ENCODE results near the gene GTF2F1.
"Not testable (repeated sequence)": the region's sequence is repeated elsewhere in the genome, so short reads cannot be mapped to it uniquely, and the experiment has no call there.

GTF2F1 gene

DNA sequence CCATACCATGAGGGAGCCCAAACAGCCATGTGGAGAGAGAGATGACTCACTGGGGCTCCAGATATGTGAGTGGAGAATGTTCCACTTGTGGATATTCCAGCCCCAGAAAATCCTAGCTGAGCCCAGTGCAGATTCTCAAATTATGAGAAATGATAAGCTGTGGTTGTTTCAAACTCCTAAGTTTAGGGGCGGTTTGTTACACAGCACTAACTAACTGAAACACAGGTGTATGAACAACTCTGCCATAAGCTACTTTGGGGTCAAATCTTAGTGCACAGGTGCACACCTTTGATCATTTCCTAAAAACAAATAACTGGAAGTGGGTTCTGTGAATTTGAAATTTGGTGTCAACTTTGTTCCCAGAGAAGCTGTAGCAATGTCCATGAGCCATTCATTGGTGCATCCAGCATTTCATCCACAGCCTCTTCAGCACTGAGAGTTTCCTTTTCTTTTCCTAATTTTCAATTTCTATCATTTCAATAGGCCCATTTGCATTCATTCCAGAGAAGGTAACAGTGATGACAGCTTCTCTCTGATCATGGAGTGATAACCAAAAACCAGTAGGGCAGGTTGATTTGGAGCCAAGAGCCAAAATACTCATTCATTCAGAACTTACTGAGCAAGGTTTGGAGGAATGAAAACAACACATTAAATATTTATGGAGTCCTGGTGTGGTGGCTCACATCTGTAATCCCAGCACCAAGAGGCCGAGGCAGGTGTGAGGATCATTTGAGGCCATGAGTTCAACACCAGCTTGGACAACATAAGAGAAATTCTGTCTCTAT, 40.4 kb downstream of the GTF2F1 start:
- H4K20me1 ChIP-seq (ENCODE audit: insufficient read depth, low read length), result no peaks in the 10 kb centered on the region
- H3F3A ChIP-seq (ENCODE audit: insufficient read depth, low read length), result no peaks in the 10 kb centered on the region
- no peak overlapping the region for H2AFZ ChIP-seq (ENCODE audit: low read length)
- H3K4me3 ChIP-seq (ENCODE audit: low read length), result no peak overlapping the region
- TF ChIP-seq, protein P1, sequence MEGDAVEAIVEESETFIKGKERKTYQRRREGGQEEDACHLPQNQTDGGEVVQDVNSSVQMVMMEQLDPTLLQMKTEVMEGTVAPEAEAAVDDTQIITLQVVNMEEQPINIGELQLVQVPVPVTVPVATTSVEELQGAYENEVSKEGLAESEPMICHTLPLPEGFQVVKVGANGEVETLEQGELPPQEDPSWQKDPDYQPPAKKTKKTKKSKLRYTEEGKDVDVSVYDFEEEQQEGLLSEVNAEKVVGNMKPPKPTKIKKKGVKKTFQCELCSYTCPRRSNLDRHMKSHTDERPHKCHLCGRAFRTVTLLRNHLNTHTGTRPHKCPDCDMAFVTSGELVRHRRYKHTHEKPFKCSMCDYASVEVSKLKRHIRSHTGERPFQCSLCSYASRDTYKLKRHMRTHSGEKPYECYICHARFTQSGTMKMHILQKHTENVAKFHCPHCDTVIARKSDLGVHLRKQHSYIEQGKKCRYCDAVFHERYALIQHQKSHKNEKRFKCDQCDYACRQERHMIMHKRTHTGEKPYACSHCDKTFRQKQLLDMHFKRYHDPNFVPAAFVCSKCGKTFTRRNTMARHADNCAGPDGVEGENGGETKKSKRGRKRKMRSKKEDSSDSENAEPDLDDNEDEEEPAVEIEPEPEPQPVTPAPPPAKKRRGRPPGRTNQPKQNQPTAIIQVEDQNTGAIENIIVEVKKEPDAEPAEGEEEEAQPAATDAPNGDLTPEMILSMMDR (IDR thresholded peaks at IDR 0.05; ENCODE audit: low read length), result no peak
- TF ChIP-seq EZH2phosphoT487 (IDR thresholded peaks at IDR 0.05; ENCODE audit: low read length), result no peak
- TF ChIP-seq EZH2 (optimal IDR thresholded peaks at IDR 0.05; ENCODE audit: low read depth, low read length), result no peak
- H3K4me1 ChIP-seq (ENCODE audit: low read length), result no peaks in the 10 kb centered on the region
- H3K79me2 ChIP-seq (ENCODE audit: low read length), result no peaks in the 10 kb centered on the region
- H3K27me3 ChIP-seq (replicated peaks; ENCODE audit: insufficient read depth, low read length), result peaks cover 53% of the 10 kb centered on the region
- no peak overlapping the region for H3K27ac ChIP-seq (ENCODE audit: low read length)
- H3K9ac ChIP-seq (ENCODE audit: low read length), result no peak overlapping the region
- no peak for DNase-seq
- H3K4me2 ChIP-seq (ENCODE audit: low read depth, low read length), result no peak overlapping the region
- H3K36me3 ChIP-seq (replicated peaks; ENCODE audit: insufficient read depth, low read length), result no peaks in the 10 kb centered on the region
- H3K9me2 ChIP-seq (replicated peaks; ENCODE audit: insufficient read depth, low read length), result no peaks in the 10 kb centered on the region
- H3K9me3 ChIP-seq (replicated peaks; ENCODE audit: insufficient read depth, low read length), result no peaks in the 10 kb centered on the region

DNA sequence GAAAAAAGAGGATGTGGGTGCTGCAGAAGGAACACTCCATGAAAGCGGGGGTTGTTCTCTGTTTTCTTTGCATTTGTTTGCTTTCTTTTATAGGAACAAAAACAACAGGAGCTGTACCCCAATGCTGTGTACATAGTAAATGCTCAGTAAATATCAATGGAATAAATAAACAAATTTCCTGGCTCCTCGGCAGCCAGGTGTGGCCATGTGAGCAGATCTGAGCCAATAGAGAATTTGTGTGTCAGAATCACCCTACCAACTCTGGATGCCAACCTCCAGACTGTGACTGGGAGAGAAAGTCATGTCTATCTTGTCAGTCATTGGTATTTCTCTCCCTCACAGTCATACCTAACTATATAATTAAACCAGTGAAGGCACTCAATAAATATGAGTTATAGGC, 42.3 kb downstream of the GTF2F1 start:
- Histone ChIP-seq H3K4me2 (ENCODE audit: low read depth, low read length) (no peak overlapping the region), H3F3A (ENCODE audit: insufficient read depth, low read length) (no peaks in the 10 kb centered on the region), H3K27me3 (replicated peaks; ENCODE audit: insufficient read depth, low read length) (peaks cover 48% of the 10 kb centered on the region), H3K36me3 (replicated peaks; ENCODE audit: insufficient read depth, low read length) (no peaks in the 10 kb centered on the region), H3K9me2 (replicated peaks; ENCODE audit: insufficient read depth, low read length) (no peaks in the 10 kb centered on the region), H3K4me3 (ENCODE audit: low read length) (no peak overlapping the region), H3K27ac (ENCODE audit: low read length) (no peak overlapping the region), H2AFZ (ENCODE audit: low read length) (no peak overlapping the region), H3K4me1 (ENCODE audit: low read length) (no peaks in the 10 kb centered on the region), H3K79me2 (ENCODE audit: low read length) (no peaks in the 10 kb centered on the region), H3K9me3 (replicated peaks; ENCODE audit: insufficient read depth, low read length) (no peaks in the 10 kb centered on the region), H4K20me1 (ENCODE audit: insufficient read depth, low read length) (no peaks in the 10 kb centered on the region), H3K9ac (ENCODE audit: low read length) (no peak overlapping the region)
- no peak for DNase-seq
- TF ChIP-seq, protein P1 (IDR thresholded peaks at IDR 0.05; ENCODE audit: low read length), result no peak
- TF ChIP-seq EZH2phosphoT487 (IDR thresholded peaks at IDR 0.05; ENCODE audit: low read length), result no peak
- TF ChIP-seq EZH2 (optimal IDR thresholded peaks at IDR 0.05; ENCODE audit: low read depth, low read length), result no peak

DNA sequence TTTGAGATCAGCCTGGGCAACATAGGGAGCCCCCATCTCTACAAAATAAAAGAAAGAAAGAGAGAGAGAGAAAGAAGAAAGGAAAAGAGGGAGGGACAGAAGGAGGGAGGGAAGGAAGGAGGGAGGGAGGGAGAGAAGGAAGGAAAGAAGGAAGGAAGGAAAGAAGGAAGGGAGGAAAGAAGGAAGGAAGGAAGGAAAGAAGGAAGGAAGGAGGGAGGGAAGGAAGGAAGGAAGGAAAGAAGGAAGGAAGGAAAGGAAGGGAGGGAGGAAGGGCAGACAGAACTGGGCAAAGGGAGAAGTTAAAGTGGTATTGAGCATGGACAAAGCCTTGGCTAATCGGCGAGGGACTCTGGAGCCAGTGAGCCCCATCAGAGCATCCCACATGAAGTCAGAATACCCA, 43.7 kb downstream of the GTF2F1 start:
- not testable (repeated sequence) for H3K4me1 ChIP-seq (ENCODE audit: low read length); H3K4me3 ChIP-seq (ENCODE audit: low read length); H3K4me2 ChIP-seq (ENCODE audit: low read depth, low read length); H3F3A ChIP-seq (ENCODE audit: insufficient read depth, low read length); H2AFZ ChIP-seq (ENCODE audit: low read length); H3K9me3 ChIP-seq (replicated peaks; ENCODE audit: insufficient read depth, low read length); DNase-seq; H3K9me2 ChIP-seq (replicated peaks; ENCODE audit: insufficient read depth, low read length); H3K27ac ChIP-seq (ENCODE audit: low read length); H3K79me2 ChIP-seq (ENCODE audit: low read length); H3K36me3 ChIP-seq (replicated peaks; ENCODE audit: insufficient read depth, low read length); H3K9ac ChIP-seq (ENCODE audit: low read length); H4K20me1 ChIP-seq (ENCODE audit: insufficient read depth, low read length)
- H3K27me3 ChIP-seq (replicated peaks; ENCODE audit: insufficient read depth, low read length), result peaks cover 45% of the 10 kb centered on the region

DNA sequence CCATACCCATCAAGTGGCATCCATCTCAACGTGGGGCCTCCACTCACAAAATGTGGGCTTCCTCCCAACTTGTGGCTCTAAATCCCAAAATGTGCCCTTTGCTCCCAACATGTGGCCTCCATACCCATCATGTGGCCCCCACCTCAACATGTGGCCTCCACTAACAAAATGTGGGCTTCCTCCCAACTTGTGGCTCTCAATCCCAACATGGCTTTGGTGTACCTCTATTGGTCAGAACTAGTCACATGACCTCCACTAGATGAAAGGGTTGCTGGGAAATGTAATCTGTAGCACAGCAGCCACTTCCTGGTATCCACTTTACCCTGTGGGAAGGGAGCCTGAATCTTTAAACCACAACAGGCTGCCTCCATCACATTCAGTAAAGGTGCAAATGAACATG, 49.5 kb downstream of the GTF2F1 start:
- H3K79me2 ChIP-seq (ENCODE audit: low read length), result no peaks in the 10 kb centered on the region

More for the DNA sequence above, 49.5 kb downstream of the GTF2F1 start:
- no peaks in the 10 kb centered on the region for H3K36me3 ChIP-seq (replicated peaks; ENCODE audit: insufficient read depth, low read length)
- H3K9ac ChIP-seq (ENCODE audit: low read length), result no peak overlapping the region
- TF ChIP-seq, protein P1 (IDR thresholded peaks at IDR 0.05; ENCODE audit: low read length), result no peak
- TF ChIP-seq EZH2phosphoT487 (IDR thresholded peaks at IDR 0.05; ENCODE audit: low read length), result no peak
- TF ChIP-seq EZH2 (optimal IDR thresholded peaks at IDR 0.05; ENCODE audit: low read depth, low read length), result no peak
- no peak overlapping the region for H3K4me2 ChIP-seq (ENCODE audit: low read depth, low read length)
- H4K20me1 ChIP-seq (ENCODE audit: insufficient read depth, low read length), result no peaks in the 10 kb centered on the region
- no peak overlapping the region for H3K4me3 ChIP-seq (ENCODE audit: low read length)
- H2AFZ ChIP-seq (ENCODE audit: low read length), result no peak overlapping the region
- H3K27me3 ChIP-seq (replicated peaks; ENCODE audit: insufficient read depth, low read length), result peaks cover 31% of the 10 kb centered on the region
- DNase-seq, result no peak
- no peak overlapping the region for H3K27ac ChIP-seq (ENCODE audit: low read length)
- H3F3A ChIP-seq (ENCODE audit: insufficient read depth, low read length), result no peaks in the 10 kb centered on the region
- H3K9me2 ChIP-seq (replicated peaks; ENCODE audit: insufficient read depth, low read length), result no peaks in the 10 kb centered on the region
- H3K9me3 ChIP-seq (replicated peaks; ENCODE audit: insufficient read depth, low read length), result no peaks in the 10 kb centered on the region
- H3K4me1 ChIP-seq (ENCODE audit: low read length), result no peaks in the 10 kb centered on the region
